NCI-H510A treated with DMSO at 0.1 percent for 48 hours (cell line): ENCODE results near the gene SLIT1.

Source experiments
- DNase-seq: peaks from one replicate; lab custom pipeline; 2025; lab: John Stamatoyannopoulos, UW

SLIT1 gene

DNA sequence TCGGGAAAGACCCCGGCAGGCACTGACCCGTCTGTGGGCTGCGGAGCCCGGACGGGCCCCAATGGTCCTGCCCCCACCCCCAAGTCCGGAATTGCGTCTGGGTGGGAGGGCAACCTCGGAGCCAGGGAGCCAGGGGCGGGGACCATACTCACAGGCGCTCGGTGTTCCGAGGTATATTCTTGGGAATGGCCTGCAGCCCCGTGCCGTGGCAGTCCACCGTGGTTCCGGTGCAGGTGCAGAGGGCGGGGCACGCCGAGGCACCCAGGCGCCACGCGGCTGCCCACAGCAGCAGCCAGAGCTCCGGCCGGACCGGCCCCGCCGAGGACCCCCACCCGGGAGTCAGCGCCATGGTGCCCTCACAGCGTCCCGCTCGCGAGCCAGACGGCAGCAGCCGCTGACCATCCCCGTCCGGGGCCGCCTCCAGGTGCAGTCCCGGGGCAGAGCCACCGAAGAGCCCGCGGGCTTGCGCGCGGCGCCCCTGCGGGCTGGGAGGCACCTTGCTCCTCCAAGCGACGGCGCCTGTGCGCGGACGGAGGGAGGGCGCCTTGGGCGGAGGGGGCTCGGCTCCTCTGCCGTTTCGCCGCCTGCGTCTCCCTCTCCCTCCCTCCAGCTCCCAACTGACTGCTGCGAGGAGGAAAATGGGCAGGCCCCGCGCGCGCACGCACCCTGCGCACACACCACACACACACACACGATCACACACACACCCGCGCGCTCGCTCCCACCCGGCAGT is at the start of gene SLIT1:
Gene SLIT1 (minus strand): TSS at position 634 of the 733 bp plus-strand sequence. CDS start 285 bp downstream, at position 349.
- peak; percentile 28 for DNase-seq

DNA sequence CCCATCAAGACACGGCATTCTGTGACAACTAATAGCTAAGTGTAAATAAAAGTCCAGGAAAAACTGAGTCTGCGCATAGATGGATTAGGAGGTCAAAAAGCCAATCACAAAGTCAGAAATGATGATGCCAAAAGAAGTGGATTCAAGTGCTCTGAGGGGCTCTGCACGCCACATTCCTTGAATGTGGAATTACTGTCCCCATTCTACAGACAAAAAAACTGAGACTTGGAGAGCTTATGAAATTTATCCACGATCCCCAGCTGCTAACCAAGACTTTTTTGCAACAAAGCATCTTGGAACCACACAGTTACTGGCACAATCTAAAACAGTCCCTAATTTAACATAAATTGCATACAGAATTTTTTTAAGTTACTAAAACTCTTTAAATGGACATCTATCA is 49.6 kb upstream of the SLIT1 start:
- DNase-seq: no peak

DNA sequence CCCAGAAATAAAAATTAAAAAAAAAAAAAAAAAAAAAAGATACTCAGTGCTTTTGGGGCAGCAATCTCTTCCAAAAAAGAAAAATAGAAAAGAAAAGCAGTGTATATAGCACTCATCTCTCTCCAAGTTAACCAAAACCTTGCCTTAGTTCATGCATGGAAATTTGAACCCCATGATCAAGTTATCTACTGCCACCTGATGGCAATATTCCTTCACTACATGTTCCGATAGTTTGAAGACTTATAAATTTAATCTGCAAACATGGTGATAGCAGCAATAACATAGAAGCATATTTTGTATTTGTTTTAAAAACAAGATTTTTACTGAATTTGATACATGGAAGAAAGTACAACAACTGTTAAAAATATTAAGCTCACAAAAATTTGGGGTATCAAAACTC is 48.6 kb upstream of the SLIT1 start:
- peak; percentile 63 for DNase-seq

DNA sequence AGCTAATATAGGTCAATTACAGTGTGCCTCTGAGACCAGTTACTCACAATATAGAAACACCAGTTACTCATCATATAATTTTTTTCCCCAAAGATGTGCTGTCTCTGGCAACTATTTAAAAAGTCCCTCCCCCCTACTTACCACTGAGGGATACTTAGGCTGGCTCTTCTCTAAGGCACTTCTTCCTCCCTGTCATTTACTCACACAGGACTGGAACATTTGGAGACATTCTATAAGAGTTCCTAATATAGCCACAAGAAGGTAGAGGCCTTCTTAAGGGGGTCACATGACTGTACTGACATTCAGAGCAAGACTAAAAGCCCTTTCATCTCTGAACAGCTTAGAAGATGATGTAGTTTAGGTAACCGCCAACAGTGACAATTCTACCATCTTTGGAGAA is 44.4 kb upstream of the SLIT1 start:
- no peak for DNase-seq

DNA sequence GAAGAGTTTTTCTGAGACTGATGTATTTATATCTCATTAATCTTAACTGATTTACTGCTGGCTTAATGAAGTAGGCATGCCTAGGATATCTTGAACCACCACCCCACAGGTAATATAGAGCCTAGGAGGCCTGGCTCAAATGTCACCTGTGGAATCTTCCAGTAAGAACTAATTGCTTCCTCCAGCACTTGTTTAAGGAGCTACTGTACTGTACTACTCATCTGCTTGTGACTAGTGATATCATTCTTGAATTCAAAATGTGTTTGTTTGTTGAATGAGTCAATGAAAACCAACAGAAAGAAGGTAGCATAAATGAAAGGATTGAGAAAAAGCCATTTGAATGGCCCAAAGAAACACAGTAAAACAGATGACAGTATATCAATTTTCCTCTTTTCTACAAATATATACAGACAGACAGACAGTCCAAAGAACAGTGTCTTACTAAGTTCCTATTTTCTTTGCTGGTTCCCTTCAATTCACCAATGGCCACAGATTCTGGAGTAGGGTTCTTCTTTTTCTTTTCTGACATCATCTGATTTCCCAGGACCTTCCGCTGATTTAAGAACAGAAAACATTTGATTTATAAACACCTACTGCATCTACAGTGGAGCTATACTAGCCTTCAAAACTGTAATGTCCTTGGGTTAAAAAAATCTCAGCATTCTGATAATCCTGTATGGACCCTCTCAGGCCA is 43.7 kb upstream of the SLIT1 start:
- no peak for DNase-seq

DNA sequence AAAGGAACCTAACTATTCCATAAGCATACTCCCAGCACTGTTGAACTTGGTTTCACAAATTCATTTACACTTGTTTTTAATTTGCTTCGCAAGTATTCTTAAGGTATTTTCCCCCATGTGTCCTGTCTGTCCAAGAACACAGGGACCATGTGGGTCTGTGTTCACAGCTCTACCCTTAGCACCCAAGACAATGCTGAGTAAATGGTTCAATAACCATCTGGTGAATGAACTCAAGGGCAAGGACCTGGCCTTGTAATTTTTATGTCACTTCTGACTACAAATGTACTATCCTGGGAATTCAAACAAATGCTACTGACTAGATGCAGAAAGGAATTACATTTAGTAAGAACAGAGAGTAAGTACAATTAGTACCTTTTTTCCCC is 43.0 kb upstream of the SLIT1 start:
- no peak for DNase-seq

DNA sequence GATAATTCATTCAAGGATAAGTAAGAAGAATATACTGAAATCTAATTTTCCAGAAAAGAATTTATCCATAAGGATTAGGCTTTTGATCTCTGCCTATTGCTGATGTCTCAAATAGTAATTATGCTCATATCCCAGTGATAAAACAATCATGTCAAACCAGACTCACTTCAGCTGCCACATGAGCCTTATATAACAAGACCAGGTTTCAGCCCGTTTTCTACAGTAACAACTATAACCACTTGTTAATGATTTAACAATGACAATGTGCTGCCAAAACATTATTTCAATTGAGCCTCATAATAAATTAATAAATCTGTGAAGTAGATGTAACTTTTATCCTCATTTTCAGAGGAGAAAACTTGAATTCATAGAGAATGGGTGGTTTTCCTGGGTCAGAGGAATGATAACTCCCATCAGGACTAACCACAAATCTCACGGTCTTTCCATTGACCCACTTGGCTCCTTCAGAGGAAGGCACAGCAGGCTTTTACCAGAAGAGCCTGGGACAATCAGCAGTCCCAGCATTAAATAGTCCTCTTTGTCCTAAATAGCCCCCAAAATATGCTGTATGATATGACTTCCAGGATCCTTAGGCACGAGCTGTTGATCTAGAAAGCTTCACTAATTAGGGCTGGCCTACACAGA is 42.5 kb upstream of the SLIT1 start:
- no peak for DNase-seq

DNA sequence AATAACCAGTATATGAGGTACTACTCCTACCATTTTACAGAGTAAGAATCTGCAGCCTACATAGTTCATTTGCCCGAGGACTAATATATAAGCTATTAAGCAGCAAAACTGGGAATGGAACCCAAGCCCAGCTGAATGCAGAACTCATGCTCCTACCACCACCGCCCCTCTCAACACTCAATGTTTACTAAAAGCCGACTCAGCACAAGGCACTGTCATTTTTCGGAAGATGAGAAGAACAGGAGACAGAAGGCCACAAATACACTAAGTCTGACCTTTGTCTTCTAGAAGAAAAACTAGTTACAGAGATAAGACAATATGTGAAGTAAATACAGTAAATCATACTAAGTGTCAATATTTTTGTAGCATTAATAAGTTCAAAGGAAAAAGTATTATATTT is 40.6 kb upstream of the SLIT1 start:
- DNase-seq: no peak

DNA sequence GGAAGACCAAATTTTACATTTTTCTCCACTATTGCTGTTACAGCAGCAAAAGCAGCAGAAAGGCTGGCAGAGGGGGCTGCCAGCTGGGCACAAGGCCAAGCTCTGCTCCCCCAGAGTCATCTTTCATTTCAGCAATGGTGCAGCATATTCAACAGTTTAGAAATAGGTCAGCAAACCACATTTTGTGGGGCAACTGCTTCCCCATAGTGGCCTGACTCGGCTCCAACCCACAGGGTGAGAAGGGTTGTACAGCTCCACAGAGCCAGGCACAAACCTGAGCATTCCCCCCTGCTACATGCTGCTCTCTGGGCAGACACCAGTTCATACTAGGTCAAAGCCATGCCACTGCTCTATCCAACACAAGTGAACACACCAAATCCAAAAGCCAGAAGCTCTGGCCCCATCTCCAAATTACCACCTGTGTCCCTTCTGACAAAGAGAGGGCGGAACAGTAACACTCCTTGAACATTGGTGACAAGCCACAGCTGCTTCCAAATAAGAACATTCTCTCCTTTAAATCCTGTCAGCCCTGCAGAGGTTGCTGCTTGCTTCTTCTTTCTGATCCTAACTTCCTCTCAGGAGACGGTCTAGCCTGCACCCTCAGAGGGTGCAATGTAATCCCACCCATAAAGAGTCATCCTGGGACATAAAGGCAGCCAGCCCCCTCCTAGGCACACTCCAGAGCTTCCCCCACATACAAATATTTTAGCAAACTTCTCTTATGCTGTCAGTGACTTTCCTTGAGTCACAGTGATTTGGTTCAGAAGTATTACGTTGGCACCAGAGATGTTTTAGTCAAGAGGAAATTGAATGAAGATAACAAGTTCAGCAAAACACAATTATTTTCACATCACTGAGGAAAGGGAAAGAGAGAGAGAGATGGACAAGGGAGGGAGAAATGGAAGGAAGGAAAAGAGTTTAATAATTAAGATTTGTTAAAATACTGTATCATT is 39.0 kb upstream of the SLIT1 start:
- no peak for DNase-seq

DNA sequence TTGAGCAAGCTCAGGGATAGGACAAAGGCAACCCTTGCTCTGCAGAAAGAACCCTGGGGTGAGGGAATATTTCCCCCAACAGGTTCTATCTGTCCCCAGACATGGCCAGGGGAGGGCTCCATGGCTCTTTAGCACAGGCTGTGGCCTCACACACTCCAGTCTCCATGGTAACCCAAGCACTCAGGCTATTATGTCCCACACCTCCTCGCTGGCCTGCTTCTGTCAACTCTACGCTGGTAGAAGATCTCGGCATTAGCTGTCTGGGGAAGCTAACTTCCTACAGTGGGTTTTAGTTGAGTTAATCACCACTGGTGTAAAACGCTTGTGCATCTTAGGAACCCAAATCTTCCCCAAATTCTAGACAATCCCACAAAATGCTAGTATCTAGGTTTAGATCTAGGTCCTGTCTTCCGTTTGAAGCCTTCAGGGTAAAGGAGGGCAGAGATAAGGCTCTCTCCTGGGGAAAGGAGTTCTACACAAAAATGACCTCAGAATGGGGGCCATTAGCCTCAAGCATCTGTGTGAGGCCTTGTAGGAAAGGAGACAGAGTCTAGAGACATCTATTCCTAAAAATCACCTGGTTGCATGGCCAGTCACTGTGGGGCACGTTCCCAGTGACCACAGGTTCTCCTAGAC is 36.7 kb upstream of the SLIT1 start:
- no peak for DNase-seq

DNA sequence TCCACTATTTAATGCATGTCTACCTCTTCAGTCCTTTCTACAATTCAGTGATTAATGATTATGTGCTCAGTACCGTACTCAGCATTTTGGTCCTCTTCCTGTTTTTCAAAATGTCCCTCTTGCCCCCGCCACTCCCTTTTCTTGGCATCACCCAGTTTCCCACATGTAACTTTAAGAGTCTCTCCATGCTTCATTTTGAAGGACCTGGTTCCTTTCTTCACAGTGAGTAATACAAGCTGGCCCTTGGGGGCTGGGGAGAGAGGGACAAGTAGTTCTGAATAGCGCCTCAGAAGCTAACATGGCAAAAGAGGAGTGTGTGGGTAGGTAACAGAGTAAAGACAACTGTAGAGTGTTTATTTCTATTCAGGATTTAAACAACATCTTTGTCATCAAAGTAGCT is 34.6 kb upstream of the SLIT1 start:
- no peak for DNase-seq

DNA sequence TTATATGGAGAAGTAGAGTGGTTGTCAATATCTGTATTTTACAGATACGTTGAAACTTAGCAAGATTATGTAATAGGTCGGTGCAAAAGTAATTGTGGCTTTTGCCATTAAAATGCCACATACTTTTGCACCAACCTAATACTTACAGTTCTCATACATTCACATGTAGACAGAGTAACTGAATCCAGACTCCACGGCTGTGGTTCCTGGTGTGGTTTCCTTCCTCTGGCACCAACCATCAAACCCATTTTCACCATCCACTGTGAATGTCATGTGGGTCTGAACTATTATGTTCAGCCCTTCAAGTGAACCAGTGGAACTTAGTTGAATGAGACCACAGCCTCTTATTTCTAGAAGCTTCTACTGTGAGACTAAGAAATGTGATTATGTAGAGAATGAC is 31.5 kb upstream of the SLIT1 start:
- DNase-seq: no peak

DNA sequence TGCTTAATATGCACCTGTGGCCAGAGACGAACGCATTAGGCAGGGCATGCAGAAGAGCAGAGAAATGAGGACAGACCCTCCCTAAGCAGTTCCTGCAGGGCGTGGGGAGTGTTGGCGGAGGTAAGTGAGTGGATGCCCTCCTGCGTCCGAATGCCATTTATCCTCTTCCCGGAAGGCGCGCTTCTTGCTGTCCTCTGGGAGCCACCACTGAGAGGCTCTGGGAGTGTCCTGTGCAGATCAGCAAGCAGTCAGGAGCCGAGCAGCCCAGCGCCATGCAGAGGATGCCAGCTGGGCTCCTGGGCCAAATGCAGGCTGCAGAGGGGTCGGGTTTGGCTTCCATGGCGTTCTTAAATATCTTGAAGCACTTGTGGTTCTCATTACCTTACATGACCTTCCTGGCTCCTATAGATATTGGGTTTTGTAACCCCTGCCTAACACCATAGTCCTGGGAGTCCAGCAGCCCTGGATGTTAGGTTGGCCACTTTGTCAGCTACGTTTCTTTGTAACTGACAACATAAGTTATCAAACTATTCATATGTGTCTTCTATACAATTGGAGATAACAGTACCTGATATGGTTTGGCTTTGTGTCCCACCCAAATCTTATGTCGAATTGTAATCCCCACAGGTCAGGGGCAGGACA is 30.0 kb upstream of the SLIT1 start:
- DNase-seq: no peak

DNA sequence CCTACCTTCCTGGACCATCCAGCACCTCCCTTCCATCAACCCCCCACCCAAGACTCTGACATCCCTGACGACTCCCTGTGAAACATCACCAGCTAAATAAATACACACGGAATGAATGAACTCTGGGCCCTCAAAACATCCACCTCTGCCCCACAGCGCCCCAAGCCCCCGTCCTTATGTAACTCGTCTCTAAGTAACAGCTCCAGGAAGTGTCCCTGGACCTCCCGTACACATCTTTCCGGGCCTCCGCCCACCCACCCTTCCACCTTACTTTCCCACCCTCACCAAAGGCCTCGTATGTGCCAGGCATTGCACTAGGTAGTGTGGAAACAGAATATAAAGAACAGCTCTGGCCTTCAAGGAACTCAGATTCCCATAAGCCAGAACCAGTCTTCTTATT is 27.7 kb upstream of the SLIT1 start:
- no peak for DNase-seq

DNA sequence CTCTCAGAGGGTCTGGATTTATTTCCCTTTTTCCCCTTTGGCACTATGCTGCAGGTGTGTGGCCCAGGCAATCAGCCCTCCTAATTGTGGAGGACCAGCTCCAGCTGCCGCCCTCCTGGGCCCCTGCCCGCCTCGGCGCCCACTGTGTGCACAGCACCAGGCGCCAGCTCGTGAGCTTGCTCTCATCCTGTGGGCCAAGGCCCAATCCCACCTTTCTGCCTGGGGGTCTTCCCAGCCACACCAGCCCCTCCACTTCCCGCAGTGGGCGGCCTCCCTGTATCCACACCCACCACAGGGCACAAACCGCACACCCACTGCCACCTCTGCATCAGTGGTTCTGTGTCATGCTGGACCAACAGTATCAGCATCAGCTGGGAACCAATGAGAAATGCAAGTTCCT is 25.5 kb upstream of the SLIT1 start:
- no peak for DNase-seq

DNA sequence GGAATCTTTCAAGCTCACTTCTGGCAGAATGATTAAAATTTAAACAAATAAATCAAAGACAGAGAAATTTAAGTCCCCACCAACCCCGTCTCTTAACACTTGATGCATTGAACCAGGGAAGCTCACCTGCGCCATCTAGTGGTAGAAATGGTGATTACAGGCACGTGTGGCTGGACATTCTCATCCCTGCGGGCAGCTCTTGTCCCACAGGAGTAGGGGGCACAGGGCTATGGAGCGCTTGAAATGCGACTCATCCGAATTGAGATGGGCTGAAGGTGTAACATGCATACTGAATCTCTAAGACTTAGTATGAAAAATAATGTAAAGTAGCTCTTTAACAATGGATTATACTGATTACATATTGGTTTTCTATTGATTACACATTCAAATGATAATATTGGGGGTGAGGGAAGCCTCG is 24.8 kb upstream of the SLIT1 start:
- peak; percentile 83 for DNase-seq

DNA sequence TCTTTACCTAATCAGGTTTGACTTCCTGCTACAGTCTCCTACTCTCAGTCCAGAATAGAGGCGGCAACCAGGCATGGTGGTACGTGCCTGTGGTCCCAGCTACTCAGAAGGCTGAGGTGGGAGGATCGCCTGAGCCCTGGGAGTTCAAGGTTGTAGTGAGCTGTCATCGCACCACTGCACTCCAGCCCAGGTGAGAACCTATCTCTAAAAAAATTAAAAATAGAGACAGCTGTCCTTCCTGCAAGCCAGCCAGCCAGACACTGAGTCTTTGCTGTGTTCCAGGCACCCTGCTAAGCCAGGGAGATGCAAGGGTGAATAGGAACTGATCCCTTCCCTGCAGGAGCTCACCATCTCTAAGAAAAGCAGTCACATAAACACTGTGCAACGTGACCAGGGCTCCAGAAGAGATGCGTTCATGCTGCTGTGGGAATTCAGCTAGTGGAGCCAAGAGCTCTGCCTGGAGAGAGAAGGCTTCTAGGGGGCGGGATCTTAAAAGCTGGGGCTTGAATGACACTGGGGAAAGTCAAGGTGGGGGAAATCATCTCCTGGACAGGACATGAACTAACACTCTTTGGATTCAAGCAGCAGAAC is 22.1 kb upstream of the SLIT1 start:
- DNase-seq: no peak

DNA sequence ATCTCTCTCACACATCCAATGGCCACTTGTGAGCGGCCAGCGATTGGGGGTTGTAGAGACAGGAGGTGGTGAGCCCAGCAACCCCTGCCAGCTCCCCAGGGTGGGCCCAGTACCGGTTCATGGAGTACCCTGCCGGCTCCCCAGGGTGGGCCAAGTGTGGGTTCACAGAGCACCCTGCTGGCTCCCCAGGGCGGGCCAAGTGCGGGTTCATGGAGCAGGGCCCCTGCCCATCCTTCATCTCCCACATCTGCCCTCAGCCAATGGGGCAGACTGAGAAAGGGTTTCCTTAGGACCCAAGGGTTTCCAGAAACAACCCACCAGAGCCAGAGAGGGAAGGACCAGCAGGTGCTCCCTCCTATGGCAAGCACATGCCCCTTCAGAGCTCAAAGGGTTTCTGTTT is 21.4 kb upstream of the SLIT1 start:
- DNase-seq: no peak

DNA sequence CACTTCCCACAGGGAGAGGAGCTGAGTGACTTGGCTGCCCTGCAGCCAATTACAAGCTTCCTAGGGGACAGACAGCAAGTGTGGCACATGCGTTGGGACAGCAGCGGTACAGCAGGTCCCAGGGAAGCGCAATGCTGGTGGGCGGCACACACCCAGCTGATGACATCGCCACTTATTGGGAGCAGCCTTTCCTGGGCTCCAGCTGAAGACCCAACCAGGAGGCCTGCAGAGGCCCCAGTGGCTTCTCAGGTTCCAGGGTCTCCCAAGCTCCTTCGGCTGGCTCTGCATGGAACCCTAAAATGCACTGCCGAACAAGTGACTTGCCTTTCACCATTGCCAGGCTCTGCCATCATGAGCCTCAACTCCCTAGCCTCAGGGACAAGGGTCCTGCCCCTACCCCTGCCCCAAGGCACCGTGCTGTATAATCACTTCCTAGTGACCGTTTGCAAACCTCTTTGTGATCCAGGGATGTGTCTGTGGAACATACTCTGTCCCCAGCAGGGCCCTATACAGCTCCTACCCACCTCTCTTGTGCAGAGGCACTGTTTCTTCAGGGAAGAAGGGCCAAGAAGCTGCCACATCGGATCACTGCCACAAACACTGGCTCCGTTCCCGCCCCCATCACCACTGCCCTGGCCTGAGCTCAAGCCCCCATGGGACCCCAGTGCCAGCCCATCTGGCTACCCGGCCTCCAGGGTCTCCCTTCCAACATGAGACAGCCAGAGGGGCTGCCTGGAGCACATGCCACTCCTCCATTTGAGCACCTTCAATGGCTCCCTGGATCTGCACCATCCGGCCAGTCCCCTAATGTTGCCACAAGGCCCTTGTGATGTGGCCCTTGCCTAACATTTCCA is 19.3 kb upstream of the SLIT1 start:
- no peak for DNase-seq

DNA sequence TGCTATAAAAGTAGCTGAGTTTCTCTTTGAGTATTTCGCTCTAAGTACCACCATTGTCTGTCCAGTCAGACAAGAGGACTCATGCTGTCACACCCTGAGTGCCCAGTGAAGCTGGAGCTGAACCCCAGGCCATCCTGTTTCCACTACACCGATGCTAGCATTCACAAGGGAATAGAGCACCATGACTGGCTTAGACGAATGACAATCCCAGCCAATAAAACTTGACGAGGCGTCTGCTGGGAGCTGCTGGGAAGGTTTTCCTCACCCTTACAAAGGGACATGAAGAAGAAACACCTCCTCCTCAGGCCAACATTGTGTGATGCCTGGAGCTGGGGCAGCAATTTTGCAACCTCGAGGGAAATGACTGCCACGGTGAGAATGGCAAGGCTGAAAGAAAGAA is 17.5 kb upstream of the SLIT1 start:
- DNase-seq: no peak
